HPDE6-E6E7 (cell line): ENCODE data around the gene SPDL1.
"Not testable (repeated sequence)": the region's sequence is repeated elsewhere in the genome, so short reads cannot be mapped to it uniquely, and the experiment has no call there.

Experiments used
- DNase-seq: peaks from one replicate; pipeline ENCODE4 v3.0.0; 2011; ENCODE audit warnings: missing footprints; ENCODE audit errors: extremely low spot score

Gene SPDL1

DNA sequence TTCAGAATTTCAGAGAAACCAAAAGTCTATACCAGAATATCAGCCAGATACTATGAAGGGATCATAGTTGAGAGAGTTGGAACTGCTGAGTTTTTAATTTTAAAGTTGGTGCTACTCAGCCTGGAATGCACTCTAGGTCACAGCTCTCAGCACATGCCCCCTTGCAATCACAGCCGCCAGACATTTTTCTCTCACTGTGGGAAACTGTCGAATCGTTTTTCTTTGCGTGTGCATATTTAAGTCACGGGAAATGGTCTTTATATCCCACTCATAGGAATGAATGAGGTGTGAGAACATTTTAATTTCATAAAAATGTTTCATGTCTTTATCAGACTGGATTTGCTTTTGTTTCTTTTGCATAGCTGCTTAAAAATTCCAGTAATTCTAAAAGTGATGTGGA is 12.2 kb upstream of the SPDL1 start:
- no peak for DNase-seq

DNA sequence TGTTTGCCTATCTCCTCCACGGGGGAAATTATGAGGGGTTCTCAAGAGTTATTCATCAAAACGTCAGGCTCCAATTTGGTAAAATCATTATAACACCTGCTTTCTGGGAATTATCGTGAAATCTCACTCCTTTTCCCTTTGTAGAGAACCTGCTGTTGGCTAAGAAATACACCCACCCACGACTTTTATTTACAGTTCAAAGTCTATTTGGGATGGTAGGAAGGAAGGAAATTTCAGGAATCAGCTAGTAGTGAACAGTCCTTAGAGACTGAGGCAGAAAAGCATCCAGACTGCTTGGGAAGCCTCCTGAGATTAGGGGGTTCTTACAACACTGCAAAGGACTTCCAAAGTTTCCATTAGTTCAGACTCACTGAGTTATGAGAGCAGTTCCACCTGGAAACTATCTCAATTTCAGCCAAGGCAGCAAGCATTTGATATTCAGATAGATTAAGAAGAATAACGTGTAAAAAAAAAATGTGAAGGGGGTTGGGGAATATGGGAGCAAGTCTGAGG is 9.4 kb upstream of the SPDL1 start:
- no peak for DNase-seq

DNA sequence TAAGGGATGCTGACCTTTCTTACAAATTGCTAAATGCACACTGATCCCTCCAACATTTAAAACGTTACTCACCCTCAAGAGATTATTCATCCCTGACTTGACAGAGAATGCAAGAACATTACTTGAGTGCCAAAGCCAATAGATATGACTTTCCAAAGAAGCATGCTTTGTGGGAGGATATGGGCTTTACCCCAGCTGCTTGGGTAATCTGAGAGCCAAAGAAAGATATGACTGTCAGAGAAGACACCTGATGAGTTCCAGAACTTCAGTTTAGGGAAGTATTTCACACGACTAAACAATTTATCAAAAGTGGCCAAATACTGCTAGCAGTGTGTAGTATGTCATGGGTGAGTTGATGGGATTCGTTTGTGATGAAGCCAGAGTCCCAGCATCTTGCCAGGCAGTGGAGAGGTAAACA is 7.4 kb upstream of the SPDL1 start:
- no peak for DNase-seq

DNA sequence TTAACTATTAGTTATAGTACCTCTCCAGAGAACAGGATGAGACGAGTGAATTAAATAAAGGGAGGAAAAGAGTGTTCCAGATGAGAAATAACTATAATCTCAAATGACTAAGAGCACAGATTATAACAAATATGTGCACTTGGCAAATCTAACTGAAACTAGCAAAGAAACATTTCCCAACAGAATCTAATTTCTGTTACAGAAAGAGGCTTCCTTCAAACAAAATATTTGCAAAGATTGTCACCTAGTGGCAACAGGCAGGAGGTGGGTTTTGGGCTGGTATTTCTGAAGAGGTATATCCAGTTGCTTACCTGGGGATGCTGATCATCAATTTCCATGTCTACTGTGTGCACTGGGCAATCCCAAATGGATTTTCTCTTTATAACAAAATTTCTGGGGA is 5.6 kb upstream of the SPDL1 start:
- no peak for DNase-seq

DNA sequence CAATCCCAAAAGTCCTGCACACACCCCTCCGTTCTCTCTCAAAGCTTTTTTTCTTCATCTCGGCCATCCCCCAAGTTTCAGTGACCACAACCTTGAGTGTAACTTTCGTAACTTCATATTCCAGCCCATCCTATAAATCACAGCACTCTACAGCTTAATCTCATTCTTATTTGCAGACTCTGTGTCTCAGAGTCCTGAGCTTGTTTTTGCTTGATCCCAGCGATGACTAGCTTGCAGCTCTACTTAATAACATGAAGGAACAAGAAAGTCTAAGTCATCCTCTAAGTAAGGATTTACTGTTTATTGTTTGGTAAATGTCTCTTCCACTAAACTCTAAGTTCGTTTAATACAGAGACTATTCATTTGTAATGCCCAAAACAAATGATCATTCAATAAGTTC is 2.6 kb upstream of the SPDL1 start:
- no peak for DNase-seq

DNA sequence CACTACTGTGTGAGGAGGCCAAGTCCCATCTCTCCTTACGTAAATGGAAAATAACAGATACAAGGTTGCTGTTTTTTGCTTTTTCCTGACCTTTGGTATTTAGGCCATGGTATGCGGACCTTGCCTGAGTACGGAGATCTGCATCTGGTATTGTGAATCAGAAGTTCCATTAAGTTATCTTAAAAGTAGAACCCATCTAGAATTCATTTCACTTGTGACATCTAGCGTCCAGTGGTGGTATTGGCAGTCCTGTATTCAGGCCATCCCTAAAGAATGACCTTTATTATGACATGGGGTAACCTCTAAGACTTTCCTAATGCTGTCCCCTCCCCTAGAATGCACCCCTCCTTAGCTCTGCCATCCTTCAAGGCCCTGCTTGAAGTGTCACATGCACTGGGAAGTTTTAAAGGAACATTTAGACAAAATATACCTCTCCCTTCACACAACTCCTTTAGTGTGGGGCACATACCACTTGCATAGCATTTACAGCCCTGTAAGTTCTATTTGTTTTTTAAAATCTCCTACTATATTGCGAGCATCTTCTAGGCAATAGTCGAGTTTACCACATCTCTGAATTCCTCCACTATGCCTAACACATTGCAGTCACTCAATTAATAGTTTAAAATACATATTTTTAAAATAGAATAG is 1.9 kb upstream of the SPDL1 start:
- peak; percentile 36 for DNase-seq

DNA sequence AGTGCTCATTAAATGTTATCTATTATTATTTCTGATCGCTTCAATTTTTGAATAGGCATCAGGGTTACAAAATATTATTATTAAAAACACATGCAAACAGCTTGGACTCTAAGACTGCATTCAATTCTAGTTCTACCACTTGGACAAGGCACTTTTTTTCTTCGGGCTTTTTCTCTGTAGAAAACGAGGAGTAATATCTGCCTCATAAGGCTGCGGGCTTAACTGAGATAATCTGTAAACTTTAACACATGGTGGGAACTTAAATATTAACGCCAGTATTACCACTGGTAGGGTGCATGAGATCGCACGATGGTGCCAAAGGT is 511 bp upstream of the SPDL1 start:
- no peak for DNase-seq

DNA sequence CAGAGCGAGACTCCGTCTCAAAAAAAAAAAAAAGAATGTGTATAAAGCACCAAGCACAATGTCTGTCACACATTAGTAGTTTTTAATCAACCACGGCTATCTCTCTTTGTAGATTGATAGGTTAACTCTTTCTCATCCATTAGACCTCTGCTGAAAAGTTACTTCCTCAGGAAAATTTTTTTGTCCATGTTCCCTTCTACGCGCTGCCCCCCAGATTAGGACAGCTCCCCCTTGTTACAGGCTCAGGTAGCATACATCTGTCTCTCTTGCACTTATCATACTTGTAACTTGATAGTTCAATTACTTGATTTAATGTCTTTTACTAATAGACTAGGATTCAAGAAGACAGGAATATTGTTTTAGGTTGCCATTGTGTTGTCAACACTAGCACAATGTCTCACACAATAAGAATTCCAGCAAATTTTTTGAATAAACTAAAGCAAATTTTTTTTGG is 1.5 kb downstream of the SPDL1 start:
- no peak for DNase-seq

DNA sequence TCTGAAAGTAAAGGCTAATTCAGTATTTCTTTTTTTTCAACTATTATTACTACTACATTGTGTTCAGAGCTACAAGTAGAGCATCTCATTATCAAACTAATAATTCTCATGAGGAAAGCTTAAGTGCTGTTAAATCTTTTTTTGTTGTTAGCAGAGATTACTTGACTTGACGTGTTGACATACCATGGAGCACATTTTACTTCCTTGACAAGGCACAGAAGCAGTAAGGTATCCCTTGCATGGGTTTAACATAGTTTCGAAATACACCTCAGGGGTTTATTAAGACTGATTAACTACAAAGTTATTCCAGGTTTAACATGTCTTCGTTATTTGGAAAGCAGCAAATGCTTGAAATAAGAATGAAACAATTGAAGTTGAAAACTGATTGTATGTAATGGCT is 7.0 kb downstream of the SPDL1 start:
- DNase-seq = no peak

DNA sequence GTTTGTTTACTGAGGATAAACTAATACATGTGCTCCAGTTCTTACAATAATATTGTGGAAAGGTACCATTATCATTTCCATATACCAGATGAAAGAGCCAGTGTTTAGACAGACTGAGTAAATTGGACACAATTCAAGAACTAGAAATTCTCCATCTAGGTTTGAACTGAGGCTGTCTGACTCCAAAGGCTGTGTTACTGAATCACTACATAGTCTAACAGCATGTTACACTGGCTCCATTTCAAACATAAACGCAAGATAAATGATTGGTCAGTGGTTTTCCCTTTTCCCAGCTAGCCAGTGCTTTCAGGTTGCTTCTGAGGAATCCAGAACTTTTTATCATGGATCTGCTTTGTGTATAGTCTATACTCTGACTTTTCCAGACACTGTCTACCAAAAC is 8.1 kb downstream of the SPDL1 start:
- no peak for DNase-seq

DNA sequence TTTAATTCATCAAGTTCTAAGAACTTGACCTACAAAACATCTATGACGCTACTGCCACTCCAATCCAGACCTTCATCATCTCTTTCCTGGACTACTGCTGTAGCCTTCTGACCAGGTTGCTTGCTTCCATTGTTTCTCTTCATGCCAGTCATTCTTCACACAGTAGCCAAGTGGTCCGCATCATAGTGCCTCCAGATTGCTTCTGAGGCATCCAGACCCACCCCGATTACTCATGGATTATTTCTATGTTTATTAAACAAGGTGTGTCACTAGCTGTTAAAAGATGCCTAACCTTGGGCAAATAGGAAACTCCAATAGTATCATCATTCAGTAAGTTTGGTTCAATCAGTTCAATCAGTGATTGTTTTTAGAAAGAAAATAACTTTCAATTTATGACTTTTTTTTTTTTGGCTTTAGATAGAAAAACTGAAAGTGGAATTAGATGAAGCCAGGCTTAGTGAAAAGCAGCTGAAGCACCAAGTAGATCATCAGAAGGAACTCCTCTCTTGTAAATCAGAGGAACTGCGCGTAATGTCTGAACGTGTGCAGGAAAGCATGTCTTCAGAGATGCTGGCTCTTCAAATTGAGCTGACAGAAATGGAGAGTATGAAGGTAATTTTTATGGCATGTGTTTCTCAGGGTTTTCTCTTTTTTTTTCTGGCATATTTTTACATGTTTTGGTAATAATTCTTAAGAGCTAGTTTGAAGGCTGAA is 9.5 kb downstream of the SPDL1 start:
- peak; percentile 54 for DNase-seq

DNA sequence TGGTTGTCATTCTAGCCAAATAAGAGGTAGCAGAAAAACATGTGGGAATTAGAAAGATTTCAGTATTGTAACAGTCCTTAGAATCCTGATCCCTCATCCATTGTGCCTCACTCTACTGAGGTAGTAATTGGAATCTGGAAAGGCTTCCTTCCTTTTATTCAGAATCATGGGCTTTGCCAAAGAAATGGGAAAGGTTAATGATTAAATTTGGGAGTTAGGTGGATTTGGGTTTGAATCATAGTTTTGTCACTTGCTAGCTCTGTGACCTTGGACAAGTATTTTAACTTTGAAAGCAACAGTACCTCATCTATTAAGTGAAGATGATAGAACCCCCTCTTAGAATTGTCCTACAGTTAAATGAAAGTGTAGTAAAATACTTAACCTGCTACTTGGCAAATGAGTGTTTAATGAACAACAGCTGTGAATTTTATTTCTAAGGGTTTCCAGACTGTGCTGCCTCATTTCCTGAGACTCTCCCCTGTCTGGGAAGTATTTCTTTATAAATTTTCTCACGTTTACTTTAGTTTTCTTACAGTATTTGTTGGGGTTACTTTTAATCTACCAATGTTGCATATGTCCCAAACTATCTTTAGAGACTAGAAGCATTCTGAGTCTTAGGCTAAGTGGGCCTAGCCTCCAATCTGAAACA is 11.7 kb downstream of the SPDL1 start:
- DNase-seq = no peak

DNA sequence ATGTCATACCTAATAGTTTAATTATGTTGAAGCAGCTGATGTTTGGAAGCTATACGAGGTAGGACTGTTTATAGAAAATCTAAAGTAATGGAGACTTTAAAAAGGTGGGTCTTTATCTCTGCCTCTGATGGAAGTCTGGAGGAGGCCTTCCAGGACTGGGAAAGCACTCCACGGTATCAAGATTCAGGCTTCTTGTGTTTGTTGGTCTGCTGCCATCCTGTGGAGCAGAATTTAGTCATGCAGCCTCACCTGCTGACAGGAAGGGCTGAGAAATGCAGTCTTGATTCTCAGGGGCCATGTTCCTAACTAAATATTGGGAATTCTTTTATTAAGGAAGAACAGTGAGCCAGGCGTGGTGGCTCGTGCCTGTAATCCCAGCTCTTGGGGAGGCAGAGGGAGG is 15.9 kb downstream of the SPDL1 start:
- DNase-seq = no peak

DNA sequence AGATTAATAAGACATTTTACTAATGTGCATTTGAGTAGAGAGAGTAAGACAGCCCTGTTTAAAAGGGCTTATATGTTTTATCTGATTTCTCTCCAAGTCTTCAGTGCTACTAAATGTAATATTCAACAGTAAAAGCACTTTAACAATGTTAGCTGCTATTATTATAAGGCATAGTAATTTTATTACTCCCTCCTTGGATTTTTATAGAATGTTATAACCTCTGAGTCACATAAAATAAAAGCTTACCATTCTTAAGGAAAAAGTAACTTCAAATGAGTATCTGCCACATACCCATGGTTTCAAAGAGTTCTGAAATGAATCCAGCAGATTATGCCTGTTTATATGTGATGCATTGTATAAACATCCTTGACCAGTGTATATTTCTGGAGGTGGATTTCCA is 19.0 kb downstream of the SPDL1 start:
- no peak for DNase-seq

DNA sequence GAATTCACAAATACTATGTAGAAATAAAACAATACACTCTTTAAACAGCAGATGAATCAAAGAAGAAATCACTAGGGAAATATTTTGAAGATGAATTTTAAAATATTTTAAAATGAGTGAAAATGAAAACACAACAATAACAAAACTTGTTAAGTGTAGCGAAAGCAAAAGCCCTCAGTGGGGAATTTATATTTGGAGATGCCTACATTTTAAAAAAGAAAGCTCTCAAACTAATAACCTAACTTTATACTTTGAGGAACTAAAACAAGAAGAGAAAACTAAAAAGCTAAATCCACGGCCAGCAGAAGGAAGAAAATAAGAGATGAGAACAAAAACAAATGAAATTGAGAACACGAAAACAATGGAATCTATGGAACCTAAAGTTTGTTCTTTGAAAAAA is 22.7 kb downstream of the SPDL1 start:
- DNase-seq = no peak

DNA sequence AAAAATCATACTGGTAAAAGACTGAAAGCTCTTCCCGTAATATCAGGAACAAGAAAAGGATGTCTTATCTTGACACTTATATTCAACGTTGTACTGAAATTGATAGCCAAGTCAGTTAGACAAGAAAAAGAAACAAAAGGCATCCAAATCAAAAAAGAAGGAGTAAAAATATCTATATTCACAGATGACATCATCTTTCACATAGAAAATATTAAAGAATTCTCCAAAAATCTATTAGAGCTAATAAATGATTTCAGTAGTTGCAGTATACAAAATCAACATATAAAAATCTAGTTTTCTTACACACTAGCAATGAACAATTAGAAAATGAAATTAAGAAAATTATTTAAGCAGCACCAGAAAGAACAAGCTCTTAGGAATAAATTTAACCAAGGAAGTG is 24.3 kb downstream of the SPDL1 start:
- no peak for DNase-seq

DNA sequence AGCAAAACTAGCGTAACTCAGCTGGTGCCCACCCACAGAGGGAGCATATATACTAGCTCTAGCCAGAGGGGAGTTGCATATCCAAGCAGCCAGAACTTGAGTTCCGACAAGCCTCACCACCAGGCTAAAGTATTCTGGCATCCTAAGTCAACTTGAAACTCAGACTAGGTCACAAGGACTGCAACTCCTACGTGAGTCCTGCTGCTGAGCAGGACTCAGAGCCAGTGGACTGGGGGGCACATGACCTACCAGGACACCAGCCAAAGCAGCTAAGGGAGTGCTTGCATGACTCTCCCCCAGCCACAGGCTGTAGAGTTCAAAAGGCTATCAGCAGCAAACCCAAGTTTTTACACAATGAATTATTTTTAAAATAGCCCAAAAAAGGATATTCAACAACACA is 26.1 kb downstream of the SPDL1 start:
- no peak for DNase-seq

DNA sequence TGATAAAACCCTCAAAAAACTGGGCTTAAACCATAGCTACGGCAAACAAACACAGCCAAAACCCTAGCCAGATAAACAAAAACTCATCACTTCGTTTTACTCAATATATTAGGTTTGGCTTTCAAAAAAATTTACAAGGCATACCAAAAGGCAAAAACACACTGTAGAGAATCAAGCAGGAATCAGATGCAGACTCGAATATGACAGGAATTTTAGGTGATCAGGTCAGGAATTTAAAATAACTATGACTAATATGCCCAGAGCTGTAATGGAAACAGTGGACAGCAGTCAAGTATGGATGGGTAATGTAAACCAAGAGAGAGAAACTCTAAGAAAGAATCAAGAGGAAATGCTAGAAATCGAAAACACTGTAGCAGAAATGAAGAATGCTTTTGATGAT is 27.0 kb downstream of the SPDL1 start:
- no peak for DNase-seq

DNA sequence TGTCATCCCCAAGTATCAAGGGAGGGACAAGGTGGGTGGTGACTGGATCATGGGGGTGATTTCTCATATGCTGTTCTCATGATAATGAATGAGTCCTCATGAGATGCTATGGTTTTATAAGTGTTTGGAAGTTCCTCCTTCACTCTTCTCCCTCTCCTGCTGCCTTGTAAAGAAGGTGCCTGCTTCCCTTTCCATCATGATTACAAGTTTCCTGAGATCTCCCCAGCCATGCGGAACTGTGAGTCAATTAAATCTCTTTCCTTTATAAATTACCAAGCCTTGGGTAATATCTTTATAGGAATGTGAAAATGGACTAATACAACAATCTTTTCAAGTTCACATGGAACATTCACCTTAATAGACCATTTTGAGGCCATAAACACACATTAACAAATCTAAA is 32.0 kb downstream of the SPDL1 start:
- DNase-seq = no peak

DNA sequence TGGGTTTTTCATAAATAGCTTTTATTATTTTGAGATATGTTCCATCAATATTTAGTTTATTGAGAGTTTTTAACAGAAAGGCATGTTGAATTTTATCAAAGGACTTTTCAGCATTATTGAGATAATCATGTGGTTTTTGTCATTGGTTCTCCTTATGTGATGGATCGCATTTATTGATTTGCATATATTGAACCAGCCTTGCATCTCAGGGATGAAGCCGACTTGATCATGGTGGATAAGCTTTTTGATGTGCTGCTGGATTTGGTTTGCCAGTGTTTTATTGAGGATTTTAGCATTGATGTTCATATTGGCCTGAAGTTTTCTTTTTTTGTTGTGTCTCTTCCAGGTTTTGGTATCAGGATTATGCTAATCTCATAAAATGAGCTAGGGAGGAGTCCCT is 40.7 kb downstream of the SPDL1 start:
- DNase-seq = not testable (repeated sequence)

DNA sequence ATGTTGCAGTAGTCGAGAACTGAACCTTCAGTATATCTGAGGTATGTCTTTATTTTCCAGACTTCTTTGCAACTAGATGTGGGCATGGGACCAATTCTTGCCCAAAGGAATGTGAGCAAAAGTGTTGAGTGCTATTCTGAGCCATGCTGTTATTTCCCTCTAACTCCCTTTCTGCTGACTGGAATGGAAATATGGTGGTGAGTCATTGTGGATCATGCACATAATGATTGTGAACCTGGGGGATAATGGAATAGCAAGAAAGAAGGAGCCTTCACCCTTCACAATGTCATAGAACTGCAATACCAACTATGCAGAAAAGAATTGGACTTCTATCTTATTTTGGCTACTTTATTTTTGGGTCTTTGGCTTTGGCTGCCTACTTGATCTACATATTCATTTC is 43.2 kb downstream of the SPDL1 start:
- DNase-seq = no peak

DNA sequence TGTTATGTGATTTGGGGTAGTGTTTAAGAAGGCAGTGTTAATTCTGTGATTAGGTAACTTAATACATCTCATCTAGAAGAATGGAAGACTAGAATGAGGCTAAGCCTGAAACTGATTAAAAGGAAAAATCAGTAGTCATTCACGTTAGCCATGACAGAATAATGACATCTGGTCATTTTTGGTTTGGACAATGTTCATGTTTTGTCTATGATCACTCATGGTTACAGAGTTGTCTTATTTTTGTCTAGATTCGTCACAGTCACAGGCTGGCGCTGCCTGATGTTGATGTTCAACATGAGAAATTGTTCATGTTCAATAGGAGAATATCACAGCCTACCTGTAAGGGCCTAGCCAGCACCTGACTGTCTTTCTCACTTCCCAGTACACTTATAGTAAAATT is 44.0 kb downstream of the SPDL1 start:
- DNase-seq = no peak

DNA sequence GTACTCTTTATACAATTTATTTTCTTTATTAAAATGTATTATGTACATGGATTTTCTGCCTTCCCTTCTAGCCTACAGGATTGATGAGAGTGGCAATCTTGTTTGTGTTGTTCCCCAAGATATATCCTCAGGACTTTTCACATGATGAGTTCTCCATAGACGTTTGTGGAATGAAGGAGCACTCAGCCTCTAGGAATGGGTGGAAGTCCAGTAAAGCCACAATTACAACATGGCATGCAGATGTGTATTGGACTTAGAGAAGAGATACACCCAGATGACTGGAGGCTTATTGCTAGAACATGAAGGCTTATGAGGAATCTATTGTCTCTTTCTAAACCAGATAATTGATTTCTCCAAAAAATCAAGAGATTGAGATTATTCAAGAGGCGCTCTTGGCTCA is 45.3 kb downstream of the SPDL1 start:
- DNase-seq = no peak
